HepG2 (cell line): ENCODE results near the gene MBD4. TPM values are rescaled to one million over a fixed set of nuclear protein-coding genes. Genes with fewer than 3 reads are reported as not detected.

ENCODE experiments used
- ATF7 ChIP-seq, 2 experiments: fragments of 450-650 bp in 1 of 2; sonication (generic) in 1 of 2; formaldehyde crosslinking in 1 of 2; IDR thresholded peaks; 2 replicates each; pipeline versions ENCODE4 v1.4.0 to v1.6.1; 2016 to 2020; ENCODE audit warnings: antibody characterized with exemption in 1 of 2, mild to moderate bottlenecking in 1 of 2, missing genetic modification reagents in 1 of 2
- ELF4 ChIP-seq: sonication (generic); formaldehyde crosslinking; IDR thresholded peaks from 2 replicates; pipeline ENCODE4 v1.5.0; 2020; ENCODE audit warnings: missing genetic modification reagents, mild to moderate bottlenecking, moderate library complexity, borderline replicate concordance
- ELK4 ChIP-seq: sonication (generic); formaldehyde crosslinking; IDR thresholded peaks from 2 replicates; pipeline ENCODE4 v1.9.0; 2021; ENCODE audit warnings: missing genetic modification reagents, borderline replicate concordance
- FOXC1 ChIP-seq: sonication (generic); formaldehyde crosslinking; IDR thresholded peaks from 2 replicates; pipeline ENCODE4 v1.8.0; 2022; ENCODE audit warnings: mild to moderate bottlenecking, missing genetic modification reagents, borderline replicate concordance
- HDAC1 ChIP-seq: sonication (generic); formaldehyde crosslinking; IDR thresholded peaks from 2 replicates; pipeline ENCODE4 v1.5.1; 2020; ENCODE audit warnings: mild to moderate bottlenecking, missing genetic modification reagents
- HINFP ChIP-seq: sonication (generic); formaldehyde crosslinking; IDR thresholded peaks from 2 replicates; pipeline ENCODE4 v1.4.0; 2020; ENCODE audit warnings: low read depth, mild to moderate bottlenecking, missing genetic modification reagents
- IRF2 ChIP-seq: IDR thresholded peaks from 2 replicates; pipeline ENCODE4 v1.6.1; 2018; ENCODE audit warnings: missing genetic modification reagents, missing compliant biosample characterization
- KLF12 ChIP-seq: sonication (generic); formaldehyde crosslinking; IDR thresholded peaks from 2 replicates; pipeline ENCODE4 v1.4.0; 2020; ENCODE audit warnings: missing genetic modification reagents, borderline replicate concordance
- MBD4 ChIP-seq: IDR thresholded peaks from 2 replicates; pipeline ENCODE4 v1.6.1; 2012; ENCODE audit warnings: low read length, inconsistent platforms, borderline replicate concordance
- RFX5 ChIP-seq: IDR thresholded peaks from 2 replicates; pipeline ENCODE4 v1.6.1; 2011; ENCODE audit warnings: low read depth, low read length, improper control_type of control experiment
- SMYD3 ChIP-seq: sonication (generic); formaldehyde crosslinking; IDR thresholded peaks from 2 replicates; pipeline ENCODE4 v1.8.1; 2023; ENCODE audit warnings: mild to moderate bottlenecking, missing genetic modification reagents
- SRSF1 ChIP-seq: fragments of 200-400 bp; formaldehyde crosslinking; optimal IDR thresholded peaks from 2 replicates; pipeline ENCODE3; 2017; ENCODE audit warnings: mild to moderate bottlenecking, low read depth, low read length, moderate library complexity
- ZBTB44 ChIP-seq: sonication (generic); formaldehyde crosslinking; IDR thresholded peaks from 2 replicates; pipeline ENCODE4 v1.4.0; 2020; ENCODE audit warnings: missing genetic modification reagents
- ZFP37 ChIP-seq: sonication (generic); formaldehyde crosslinking; IDR thresholded peaks from 2 replicates; pipeline ENCODE4 v1.4.0; 2020; ENCODE audit warnings: missing genetic modification reagents, borderline replicate concordance
- ZFX ChIP-seq: sonication (generic); formaldehyde crosslinking; IDR thresholded peaks from 2 replicates; pipeline ENCODE4 v1.4.0; 2020; ENCODE audit warnings: mild to moderate bottlenecking, low read depth, missing genetic modification reagents, moderate library complexity
- ZNF263 ChIP-seq: sonication (generic); formaldehyde crosslinking; IDR thresholded peaks from 2 replicates; pipeline ENCODE4 v1.4.0; 2020; ENCODE audit warnings: missing genetic modification reagents
- ZNF292 ChIP-seq: sonication (generic); formaldehyde crosslinking; IDR thresholded peaks from 2 replicates; pipeline ENCODE4 v1.8.1; 2022; ENCODE audit warnings: mild to moderate bottlenecking, low read depth, missing genetic modification reagents, borderline replicate concordance
- ZNF317 ChIP-seq: sonication (generic); formaldehyde crosslinking; IDR thresholded peaks from 2 replicates; pipeline ENCODE4 v1.5.0; 2020; ENCODE audit warnings: mild to moderate bottlenecking, missing genetic modification reagents
- ZNF558 ChIP-seq: sonication (generic); formaldehyde crosslinking; IDR thresholded peaks from 2 replicates; pipeline ENCODE4 v1.9.0; 2022; ENCODE audit warnings: mild to moderate bottlenecking, missing genetic modification reagents, borderline replicate concordance
- ZNF644 ChIP-seq: IDR thresholded peaks from 2 replicates; pipeline ENCODE4 v1.6.1; 2016; ENCODE audit warnings: low read depth
- polyA plus RNA-seq, 8 experiments: library from polyadenylated mRNA; depleted of rRNA in 3 of 8; stranded (reverse) in 7 of 8; unstranded in 1 of 8; fragments of >200 nt; fragmentation: Illumina TruSeq in 4 of 8; extraction: Trizol in 4 of 8; gene quantifications; 2 replicates each; pipeline versions ENCODE4 v1.2.1 to v1.2.3, GENCODE V29; 2011 to 2016; ENCODE audit warnings: low read depth in 4 of 8, missing spikeins in 1 of 8, mixed read lengths in 1 of 8; ENCODE audit not compliant: insufficient read depth in 1 of 8
- total RNA-seq, 5 experiments: library from RNA; depleted of rRNA; stranded (reverse); fragments of >200 nt; fragmentation: Illumina TruSeq; extraction: Trizol; gene quantifications; 2 replicates each; pipeline ENCODE4 v1.2.3, GENCODE V29; 2016; ENCODE audit warnings: low read depth in 1 of 5
- TF ChIP-seq, protein P1 (sequence below): sonication (generic); formaldehyde crosslinking; IDR thresholded peaks from 2 replicates; pipeline ENCODE4 v1.4.0; 2020; ENCODE audit warnings: missing genetic modification reagents
- TF ChIP-seq, protein P2 (sequence below): IDR thresholded peaks from 2 replicates; pipeline ENCODE4 v1.6.1; 2016
- TF ChIP-seq, protein P3 (sequence below): IDR thresholded peaks from 2 replicates; pipeline ENCODE4 v1.6.1; 2016; ENCODE audit warnings: low read depth, borderline replicate concordance

The MBD4 gene
- total and polyA plus RNA-seq, 2 of the 13 experiments (the other 11 are each of a cell fraction or from before 2014, with no cell fraction given), result 14.9 to 25.3 TPM

DNA sequence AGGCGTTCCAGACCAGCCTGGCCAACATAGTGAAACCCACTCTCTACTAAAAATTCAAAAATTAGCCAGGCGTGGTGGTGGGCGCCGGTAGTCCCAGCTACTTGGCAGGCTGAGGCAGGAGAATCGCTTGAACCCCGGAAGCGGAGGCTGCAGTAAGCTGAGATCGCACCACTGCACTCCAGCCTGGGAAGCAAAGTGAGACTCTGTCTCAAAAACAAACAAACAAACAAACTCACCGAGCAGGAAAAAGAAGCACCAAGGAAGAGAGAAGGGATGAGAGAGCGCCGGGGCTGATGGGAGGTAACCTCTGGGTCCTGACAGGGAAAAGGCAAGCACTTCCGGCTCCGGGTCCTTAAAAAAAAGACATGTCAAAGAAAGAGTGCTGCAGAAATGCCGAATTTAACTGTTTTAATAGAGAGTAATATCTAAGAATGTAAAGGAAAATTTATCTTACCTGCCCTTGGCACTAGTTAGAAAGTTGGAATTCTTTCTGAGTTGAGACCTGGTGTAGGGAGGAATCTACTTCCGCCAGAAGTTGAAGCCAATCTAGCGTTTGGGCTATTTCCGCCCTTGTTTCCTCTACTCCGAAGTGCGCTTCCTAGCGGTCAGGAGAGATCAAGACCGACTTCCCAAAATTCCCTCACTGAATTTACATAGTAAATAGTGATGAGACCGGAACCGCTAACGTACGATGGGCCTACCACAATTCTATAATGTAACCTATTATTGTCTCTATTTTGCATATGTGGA lies 40.4 kb downstream of the MBD4 start (continued):
- TF ChIP-seq HINFP (CRISPR knock-in tag) (no peak), ZNF292 (CRISPR knock-in tag) (no peak), KLF12 (CRISPR knock-in tag) (peak; percentile 81; the same call in 1 of the 2 replicates), ZNF644 (CRISPR knock-in tag) (no peak), SRSF1 (no peak), FOXC1 (CRISPR knock-in tag) (no peak; the same call in 1 of the 2 replicates), ATF7 (IDR thresholded peaks at IDR 0.05) (no peak), ATF7 (CRISPR knock-in tag; IDR thresholded peaks at IDR 0.05) (no peak), RFX5 (no peak), ZNF317 (CRISPR knock-in tag) (no peak), ZFX (peak; percentile 58), IRF2 (CRISPR knock-in tag) (peak; percentile 77), SMYD3 (CRISPR knock-in tag) (no peak), MBD4 (no peak; the same call in 1 of the 2 replicates), ELF4 (CRISPR knock-in tag) (peak; percentile 98), ZNF558 (CRISPR knock-in tag) (no peak; the same call in 1 of the 2 replicates), ZNF263 (CRISPR knock-in tag) (peak; percentile 50; the same call in 1 of the 2 replicates), HDAC1 (CRISPR knock-in tag) (peak; percentile 83), ELK4 (CRISPR knock-in tag) (peak; percentile 37; the same call in 1 of the 2 replicates), ZFP37 (CRISPR knock-in tag) (no peak), ZBTB44 (no peak)
- TF ChIP-seq, protein P1, sequence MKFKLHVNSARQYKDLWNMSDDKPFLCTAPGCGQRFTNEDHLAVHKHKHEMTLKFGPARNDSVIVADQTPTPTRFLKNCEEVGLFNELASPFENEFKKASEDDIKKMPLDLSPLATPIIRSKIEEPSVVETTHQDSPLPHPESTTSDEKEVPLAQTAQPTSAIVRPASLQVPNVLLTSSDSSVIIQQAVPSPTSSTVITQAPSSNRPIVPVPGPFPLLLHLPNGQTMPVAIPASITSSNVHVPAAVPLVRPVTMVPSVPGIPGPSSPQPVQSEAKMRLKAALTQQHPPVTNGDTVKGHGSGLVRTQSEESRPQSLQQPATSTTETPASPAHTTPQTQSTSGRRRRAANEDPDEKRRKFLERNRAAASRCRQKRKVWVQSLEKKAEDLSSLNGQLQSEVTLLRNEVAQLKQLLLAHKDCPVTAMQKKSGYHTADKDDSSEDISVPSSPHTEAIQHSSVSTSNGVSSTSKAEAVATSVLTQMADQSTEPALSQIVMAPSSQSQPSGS (CRISPR knock-in tag), result no peak
- TF ChIP-seq, protein P2, sequence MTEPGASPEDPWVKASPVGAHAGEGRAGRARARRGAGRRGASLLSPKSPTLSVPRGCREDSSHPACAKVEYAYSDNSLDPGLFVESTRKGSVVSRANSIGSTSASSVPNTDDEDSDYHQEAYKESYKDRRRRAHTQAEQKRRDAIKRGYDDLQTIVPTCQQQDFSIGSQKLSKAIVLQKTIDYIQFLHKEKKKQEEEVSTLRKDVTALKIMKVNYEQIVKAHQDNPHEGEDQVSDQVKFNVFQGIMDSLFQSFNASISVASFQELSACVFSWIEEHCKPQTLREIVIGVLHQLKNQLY (CRISPR knock-in tag), result no peak
- TF ChIP-seq, protein P3, sequence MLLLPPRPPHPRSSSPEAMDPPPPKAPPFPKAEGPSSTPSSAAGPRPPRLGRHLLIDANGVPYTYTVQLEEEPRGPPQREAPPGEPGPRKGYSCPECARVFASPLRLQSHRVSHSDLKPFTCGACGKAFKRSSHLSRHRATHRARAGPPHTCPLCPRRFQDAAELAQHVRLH, result no peak
